GM12878 (cell line): ENCODE data around the gene YIPF5. TPM values are rescaled to one million over a fixed set of nuclear protein-coding genes. Genes with fewer than 3 reads are reported as not detected.

Source experiments
- ATAC-seq: fragments of 200-7000 bp; cut with Tn5 transposase; 3 replicates; pipeline ENCODE4 v1.9.1; 2020; ENCODE audit warnings: mild to moderate bottlenecking, moderate library complexity
- BruUV-seq: library from RNA; stranded (reverse); fragments of 400-500 nt; replicated peaks from 2 replicates; lab custom pipeline; 2021; lab: Mats Ljungman, UMichigan
- CTCF ChIA-PET: fragments of 300-600 bp; sonication (Branson Sonifier 250); formaldehyde crosslinking; extraction: SDS; loops from one replicate; lab custom pipeline; 2021; ENCODE audit warnings: inconsistent platforms; lab: Yijun Ruan, JAX
- POLR2A ChIA-PET: fragments of 350-600 bp; formaldehyde crosslinking; extraction: SDS; loops from one replicate; lab custom pipeline; 2021; ENCODE audit warnings: inconsistent platforms; lab: Charles Lee
- RAD21 ChIA-PET: fragments of 300-600 bp; sonication (Branson Sonifier 250); formaldehyde crosslinking; loops from one replicate; lab custom pipeline; 2023; ENCODE audit warnings: antibody characterized with exemption; ENCODE audit not compliant: unreplicated experiment; lab: Charles Lee
- SMC1A ChIA-PET: fragments of 300-600 bp; sonication (Branson Sonifier 250); formaldehyde crosslinking; loops from one replicate; lab custom pipeline; 2023; ENCODE audit not compliant: unreplicated experiment, uncharacterized antibody; lab: Charles Lee
- DNase-seq: peaks from one replicate; pipeline ENCODE4 v3.0.0-alpha.2; 2011; ENCODE audit warnings: low read depth, low spot score
- FAIRE-seq: peaks from 3 replicates; lab custom pipeline; 2011; peaks lifted over from hg19 to GRCh38; lab: Jason Lieb, UNC
- H2AFZ ChIP-seq: 2 replicates; pipeline ENCODE4 v1.6.0; 2011; ENCODE audit warnings: low read depth, low read length, control low read depth; ENCODE audit not compliant: control insufficient read depth
- H3K27ac ChIP-seq: 2 replicates; pipeline ENCODE4 v1.5.1; 2011; ENCODE audit warnings: control low read depth; ENCODE audit not compliant: control insufficient read depth, insufficient read depth
- H3K27me3 ChIP-seq, 2 experiments: replicated peaks in 1 of 2; 2 replicates each; pipeline versions ENCODE4 v1.6.0 to v1.6.1; 2011; ENCODE audit warnings: low read length in 1 of 2; ENCODE audit not compliant: control insufficient read depth in 2 of 2, insufficient read depth in 2 of 2
- H3K36me3 ChIP-seq, 2 experiments: 2 replicates each; pipeline ENCODE4 v1.5.1; 2011; ENCODE audit warnings: low read length in 1 of 2; ENCODE audit not compliant: control insufficient read depth in 2 of 2, insufficient read depth in 2 of 2
- H3K4me1 ChIP-seq: 2 replicates; pipeline ENCODE4 v1.6.1; 2011; ENCODE audit warnings: mild to moderate bottlenecking, low read length, moderate library complexity, mixed read lengths; ENCODE audit not compliant: control insufficient read depth, insufficient read depth
- H3K4me2 ChIP-seq: 2 replicates; pipeline ENCODE4 v1.6.0; 2011; ENCODE audit warnings: control low read depth; ENCODE audit not compliant: control insufficient read depth, insufficient read depth
- H3K4me3 ChIP-seq: fragments of 200-600 bp; sonication (generic); 2 replicates; pipeline ENCODE4 v1.5.1; 2016
- H3K79me2 ChIP-seq: 2 replicates; pipeline ENCODE4 v1.6.0; 2011; ENCODE audit warnings: low read length; ENCODE audit not compliant: control insufficient read depth, insufficient read depth
- H3K9ac ChIP-seq: 2 replicates; pipeline ENCODE4 v1.8.0; 2011; ENCODE audit warnings: low read length, control low read depth, mixed read lengths; ENCODE audit not compliant: control insufficient read depth, insufficient read depth
- H3K9me3 ChIP-seq: replicated peaks from 3 replicates; pipeline ENCODE4 v1.5.1; 2011; ENCODE audit warnings: mild to moderate bottlenecking, low read length; ENCODE audit not compliant: control insufficient read depth, insufficient read depth
- H4K20me1 ChIP-seq: 2 replicates; pipeline ENCODE4 v1.6.0; 2011; ENCODE audit not compliant: control insufficient read depth, insufficient read depth
- BCL11A ChIP-seq: IDR thresholded peaks from 2 replicates; pipeline ENCODE4 v1.6.1; 2011; ENCODE audit warnings: low read depth, low read length
- BRCA1 ChIP-seq: IDR thresholded peaks from 2 replicates; pipeline ENCODE4 v1.6.1; 2011; ENCODE audit warnings: low read depth, low read length, improper control_type of control experiment
- E2F8 ChIP-seq: fragments of 450-650 bp; IDR thresholded peaks from 2 replicates; pipeline ENCODE4 v1.6.1; 2018; ENCODE audit warnings: mild to moderate bottlenecking, low read depth, moderate library complexity; ENCODE audit not compliant: partially characterized antibody
- EED ChIP-seq: sonication (generic); IDR thresholded peaks from 2 replicates; pipeline ENCODE4 v1.6.1; 2016; ENCODE audit warnings: antibody characterized with exemption, low read depth
- IRF5 ChIP-seq: fragments of 450-650 bp; IDR thresholded peaks from 2 replicates; pipeline ENCODE4 v1.6.1; 2017; ENCODE audit warnings: borderline replicate concordance
- LARP7 ChIP-seq: fragments of 450-650 bp; IDR thresholded peaks from 2 replicates; pipeline ENCODE4 v1.6.1; 2017; ENCODE audit warnings: mild to moderate bottlenecking
- POLR2AphosphoS5 ChIP-seq: IDR thresholded peaks from 2 replicates; pipeline ENCODE4 v1.6.1; 2011; ENCODE audit warnings: mild to moderate bottlenecking, low read length, inconsistent platforms
- RELA ChIP-seq: fragments of 450-650 bp; IDR thresholded peaks from 2 replicates; pipeline ENCODE4 v1.8.0; 2014; ENCODE audit warnings: borderline replicate concordance; ENCODE audit not compliant: partially characterized antibody
- SUZ12 ChIP-seq: fragments of 200-600 bp; sonication (generic); IDR thresholded peaks from one replicate; pipeline ENCODE4 v1.6.1; 2018; ENCODE audit warnings: antibody characterized with exemption, mild to moderate bottlenecking; ENCODE audit not compliant: unreplicated experiment
- TCF3 ChIP-seq: IDR thresholded peaks from 2 replicates; pipeline ENCODE4 v1.6.1; 2012; ENCODE audit warnings: low read depth, mild to moderate bottlenecking, low read length, borderline replicate concordance; ENCODE audit not compliant: insufficient read depth
- YY1 ChIP-seq: IDR thresholded peaks from 2 replicates; pipeline ENCODE4 v1.6.1; 2011; ENCODE audit warnings: low read depth, mild to moderate bottlenecking, low read length
- ZNF217 ChIP-seq: fragments of 450-650 bp; IDR thresholded peaks from 2 replicates; pipeline ENCODE4 v1.6.1; 2017; ENCODE audit warnings: antibody characterized with exemption, mild to moderate bottlenecking
- WGBS: methylation state at CpG from one replicate; pipeline ENCODE4 v1.1.6; 2016; ENCODE audit warnings: low lambda C conversion rate; ENCODE audit not compliant: insufficient replicate concordance, insufficient coverage; ENCODE audit errors: missing lambda C conversion rate; 5-methylcytosine and 5-hydroxymethylcytosine counted together
- in situ Hi-C: fragments of 300-500 bp; cut with MboI; formaldehyde crosslinking; loops from 9 replicates; pipeline ENCODE4 v1.14.3; 2018; ENCODE audit warnings: mixed read lengths
- intact Hi-C: fragments of 100-400 bp; cut with micrococcal nuclease; formaldehyde crosslinking; loops from one replicate; pipeline ENCODE4 v1.14.2; 2022; ENCODE audit not compliant: unreplicated experiment
- polyA plus RNA-seq, 11 experiments: library from polyadenylated mRNA; depleted of rRNA in 4 of 11; unstranded in 6 of 11; stranded (reverse) in 5 of 11; fragments of >200 nt; fragmentation: Nextera tagmentation in 4 of 11; fragmentation: Illumina TruSeq in 1 of 11; extraction: Ambion mirVana in 4 of 11; extraction: Trizol in 1 of 11; gene quantifications; 1 replicate in 1 of 11; 2 replicates in 10 of 11; pipeline versions ENCODE4 v1.2.1 to v1.2.3, GENCODE V29; 2011 to 2016; ENCODE audit warnings: inconsistent platforms in 2 of 11, missing spikeins in 2 of 11, low read depth in 1 of 11
- total RNA-seq, 4 experiments: library from RNA; depleted of rRNA in 3 of 4; stranded (reverse); fragments of >200 nt in 3 of 4; fragmentation: Illumina TruSeq in 1 of 4; extraction: Trizol in 1 of 4; gene quantifications; 2 replicates each; pipeline versions ENCODE4 v1.2.1 to v1.2.3, GENCODE V29; 2013 to 2021
- TF ChIP-seq, protein P1 (sequence below): fragments of 450-650 bp; IDR thresholded peaks from 2 replicates; pipeline ENCODE4 v1.6.1; 2016; ENCODE audit warnings: mild to moderate bottlenecking, moderate library complexity, borderline replicate concordance
- TF ChIP-seq, protein P2 (sequence below): fragments of 450-650 bp; IDR thresholded peaks from 2 replicates; pipeline ENCODE4 v1.6.1; 2016; ENCODE audit warnings: mild to moderate bottlenecking

Gene YIPF5
- total and polyA plus RNA-seq, 10 of the 15 experiments (the other 5 are each of a cell fraction or from before 2014, with no cell fraction given) = 19.5 to 50.4 (median 34.3) TPM

GRCh38 chr5:144141585-144141984, 28.9 kb downstream of the YIPF5 start (continued):
- TF ChIP-seq, protein P1, sequence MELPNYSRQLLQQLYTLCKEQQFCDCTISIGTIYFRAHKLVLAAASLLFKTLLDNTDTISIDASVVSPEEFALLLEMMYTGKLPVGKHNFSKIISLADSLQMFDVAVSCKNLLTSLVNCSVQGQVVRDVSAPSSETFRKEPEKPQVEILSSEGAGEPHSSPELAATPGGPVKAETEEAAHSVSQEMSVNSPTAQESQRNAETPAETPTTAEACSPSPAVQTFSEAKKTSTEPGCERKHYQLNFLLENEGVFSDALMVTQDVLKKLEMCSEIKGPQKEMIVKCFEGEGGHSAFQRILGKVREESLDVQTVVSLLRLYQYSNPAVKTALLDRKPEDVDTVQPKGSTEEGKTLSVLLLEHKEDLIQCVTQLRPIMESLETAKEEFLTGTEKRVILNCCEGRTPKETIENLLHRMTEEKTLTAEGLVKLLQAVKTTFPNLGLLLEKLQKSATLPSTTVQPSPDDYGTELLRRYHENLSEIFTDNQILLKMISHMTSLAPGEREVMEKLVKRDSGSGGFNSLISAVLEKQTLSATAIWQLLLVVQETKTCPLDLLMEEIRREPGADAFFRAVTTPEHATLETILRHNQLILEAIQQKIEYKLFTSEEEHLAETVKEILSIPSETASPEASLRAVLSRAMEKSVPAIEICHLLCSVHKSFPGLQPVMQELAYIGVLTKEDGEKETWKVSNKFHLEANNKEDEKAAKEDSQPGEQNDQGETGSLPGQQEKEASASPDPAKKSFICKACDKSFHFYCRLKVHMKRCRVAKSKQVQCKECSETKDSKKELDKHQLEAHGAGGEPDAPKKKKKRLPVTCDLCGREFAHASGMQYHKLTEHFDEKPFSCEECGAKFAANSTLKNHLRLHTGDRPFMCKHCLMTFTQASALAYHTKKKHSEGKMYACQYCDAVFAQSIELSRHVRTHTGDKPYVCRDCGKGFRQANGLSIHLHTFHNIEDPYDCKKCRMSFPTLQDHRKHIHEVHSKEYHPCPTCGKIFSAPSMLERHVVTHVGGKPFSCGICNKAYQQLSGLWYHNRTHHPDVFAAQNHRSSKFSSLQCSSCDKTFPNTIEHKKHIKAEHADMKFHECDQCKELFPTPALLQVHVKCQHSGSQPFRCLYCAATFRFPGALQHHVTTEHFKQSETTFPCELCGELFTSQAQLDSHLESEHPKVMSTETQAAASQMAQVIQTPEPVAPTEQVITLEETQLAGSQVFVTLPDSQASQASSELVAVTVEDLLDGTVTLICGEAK = no peak
- no peak for TF ChIP-seq YY1
- no peak for TF ChIP-seq BCL11A
- TF ChIP-seq ZNF217 = no peak
- no peak for TF ChIP-seq EED
- no peak for TF ChIP-seq IRF5
- TF ChIP-seq POLR2AphosphoS5 = no peak

- no peaks in the 10 kb centered on the region for H3K36me3 ChIP-seq
- in situ Hi-C loops (no loop called here), intact Hi-C loops (no loop called here)
- H3K79me2 ChIP-seq = no peaks in the 10 kb centered on the region
- ChIA-PET POLR2A (interaction anchor here (0.6 kb wide), 2 partner anchors 979 to 1192 kb away, joined by 3 to 10 read pairs; no protein-coding TSS in a partner anchor), RAD21 (interaction anchor here (1.4 to 1.5 kb wide), 2 partner anchors 171 to 1218 kb away, joined by 3 to 6 read pairs; no protein-coding TSS in a partner anchor), SMC1A (interaction anchor here (1.0 to 2.1 kb wide), 9 partner anchors 8 to 1214 kb away, joined by 3 to 6 read pairs (median 3); no protein-coding TSS in a partner anchor), CTCF (interaction anchor here (0.8 to 2.5 kb wide), 9 partner anchors 8 to 1218 kb away, joined by 3 to 8 read pairs (median 4); no protein-coding TSS in a partner anchor)
- H3K4me1 ChIP-seq = peaks cover 11% of the 10 kb centered on the region
- no TSS peak for BruUV-seq
- ATAC-seq (no peak), DNase-seq (no peak), FAIRE-seq (no peak)
- H3K9me3 ChIP-seq = no peaks in the 10 kb centered on the region
- H3K9ac ChIP-seq = no peak overlapping the region
- H3K27me3 ChIP-seq = no peaks in the 10 kb centered on the region; a peak in 1 of 4 replicates
- no peak overlapping the region for H3K4me3 ChIP-seq
- no peak overlapping the region for H3K4me2 ChIP-seq
- no peak overlapping the region for H3K27ac ChIP-seq
- no peak overlapping the region for H2AFZ ChIP-seq
- 84% methylated on average over 5 of the region's 5 CpGs for WGBS
- H4K20me1 ChIP-seq = no peaks in the 10 kb centered on the region
- TF ChIP-seq RELA (no peak), TCF3 (no peak), SUZ12 (no peak), BRCA1 (no peak), LARP7 (no peak), E2F8 (no peak)
- TF ChIP-seq, protein P2, sequence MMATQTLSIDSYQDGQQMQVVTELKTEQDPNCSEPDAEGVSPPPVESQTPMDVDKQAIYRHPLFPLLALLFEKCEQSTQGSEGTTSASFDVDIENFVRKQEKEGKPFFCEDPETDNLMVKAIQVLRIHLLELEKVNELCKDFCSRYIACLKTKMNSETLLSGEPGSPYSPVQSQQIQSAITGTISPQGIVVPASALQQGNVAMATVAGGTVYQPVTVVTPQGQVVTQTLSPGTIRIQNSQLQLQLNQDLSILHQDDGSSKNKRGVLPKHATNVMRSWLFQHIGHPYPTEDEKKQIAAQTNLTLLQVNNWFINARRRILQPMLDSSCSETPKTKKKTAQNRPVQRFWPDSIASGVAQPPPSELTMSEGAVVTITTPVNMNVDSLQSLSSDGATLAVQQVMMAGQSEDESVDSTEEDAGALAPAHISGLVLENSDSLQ = no peak
These were observed 30.9 kb downstream of the YIPF5 start for GRCh38 chr5:144139586-144139985.
